Mammary epithelial cell (primary cell): ENCODE results near the gene SLC25A17.
"Not testable (repeated sequence)": the region's sequence is repeated elsewhere in the genome, so short reads cannot be mapped to it uniquely, and the experiment has no call there.

Experiments
- CTCF ChIP-seq, 2 donors: IDR thresholded peaks in 1 of 2; conservative IDR thresholded peaks in 1 of 2; 2 replicates each; pipeline ENCODE4 v1.5.1; 2011 to 2012; ENCODE audit warnings: inconsistent platforms in 2 of 2, low read length in 2 of 2, mild to moderate bottlenecking in 2 of 2, control low read depth in 1 of 2, low read depth in 1 of 2; ENCODE audit not compliant: insufficient read depth in 1 of 2; ENCODE audit errors: extremely low read depth in 1 of 2
- EZH2 ChIP-seq: IDR thresholded peaks from 2 replicates; pipeline ENCODE4 v1.6.1; 2012; ENCODE audit warnings: low read length, inconsistent platforms, borderline replicate concordance

- not testable (repeated sequence) for TF ChIP-seq CTCF (conservative IDR thresholded peaks at IDR 0.05 in 1 of 2, IDR thresholded peaks at IDR 0.05 in 1 of 2; ENCODE audit: extremely low read depth in 1 of 2, insufficient read depth in 1 of 2, low read depth in 1 of 2, low read length in 2 of 2); EZH2
Observed at GRCh38 chr22:40868379-40868778, 49.2 kb upstream of the SLC25A17 start.
